HG02610 (cell line): ENCODE results near the gene METTL25B.

Experiments
- ATAC-seq: cut with Tn5 transposase; IDR thresholded peaks from one replicate; pipeline ENCODE4 v1.9.1; 2021; ENCODE audit warnings: mild to moderate bottlenecking, moderate library complexity; ENCODE audit not compliant: unreplicated experiment

The METTL25B gene

DNA sequence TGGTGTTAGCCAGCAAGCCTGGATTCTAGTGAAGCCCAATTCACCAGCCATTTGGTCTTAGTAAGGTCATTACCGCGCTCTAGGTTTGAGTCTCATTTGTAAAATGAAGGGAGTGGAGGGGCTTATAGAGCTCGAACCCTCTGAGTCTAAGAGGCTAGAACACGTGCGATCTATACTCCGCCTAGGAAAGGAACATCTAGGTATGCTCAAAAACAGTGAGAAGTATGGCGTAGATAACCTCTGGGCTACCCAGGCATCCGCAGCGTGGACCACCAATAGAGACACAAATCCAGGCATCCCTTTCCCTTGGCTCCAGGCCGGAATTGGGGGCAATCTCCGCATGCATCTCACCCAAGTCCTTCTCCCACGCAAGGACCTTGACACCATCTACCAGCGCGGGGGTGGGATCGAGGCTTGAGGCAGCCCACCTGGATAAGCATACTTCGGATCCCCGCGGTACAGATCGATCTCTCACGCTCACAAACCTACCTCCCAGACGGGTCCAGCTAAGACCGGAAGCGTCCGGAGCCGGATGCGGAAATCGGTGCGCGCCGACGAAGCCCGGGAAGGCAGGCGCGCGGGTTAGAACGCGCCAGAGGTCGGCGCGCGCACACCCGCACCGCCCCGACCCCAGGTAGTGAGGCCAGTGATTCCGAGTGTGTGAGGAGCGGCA is at the start of gene METTL25B:
TSS of gene METTL25B (plus strand) at position 544 of the 673 bp plus-strand sequence. CDS start 636 bp downstream, outside the sequence.
- peak; percentile 56 for ATAC-seq

DNA sequence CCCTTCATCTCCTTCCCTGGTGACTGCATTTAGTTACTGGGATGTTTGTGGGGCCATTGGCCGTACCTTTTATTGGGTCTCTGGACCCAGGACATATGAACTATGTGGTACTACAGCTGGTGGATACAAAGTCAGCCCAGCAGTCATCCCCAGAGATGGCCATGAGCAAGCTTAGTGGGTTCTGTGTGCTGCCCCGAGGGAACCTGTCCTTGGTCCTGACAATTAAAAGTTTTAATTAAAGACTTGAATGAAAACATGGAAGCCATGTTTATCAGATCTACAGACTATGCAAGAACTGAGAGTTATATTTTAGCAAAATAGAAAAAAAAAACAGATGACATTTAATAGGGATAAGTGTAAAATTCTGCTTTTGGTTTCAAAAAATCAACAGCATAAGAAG is 48.2 kb upstream of the METTL25B start:
- no peak for ATAC-seq

DNA sequence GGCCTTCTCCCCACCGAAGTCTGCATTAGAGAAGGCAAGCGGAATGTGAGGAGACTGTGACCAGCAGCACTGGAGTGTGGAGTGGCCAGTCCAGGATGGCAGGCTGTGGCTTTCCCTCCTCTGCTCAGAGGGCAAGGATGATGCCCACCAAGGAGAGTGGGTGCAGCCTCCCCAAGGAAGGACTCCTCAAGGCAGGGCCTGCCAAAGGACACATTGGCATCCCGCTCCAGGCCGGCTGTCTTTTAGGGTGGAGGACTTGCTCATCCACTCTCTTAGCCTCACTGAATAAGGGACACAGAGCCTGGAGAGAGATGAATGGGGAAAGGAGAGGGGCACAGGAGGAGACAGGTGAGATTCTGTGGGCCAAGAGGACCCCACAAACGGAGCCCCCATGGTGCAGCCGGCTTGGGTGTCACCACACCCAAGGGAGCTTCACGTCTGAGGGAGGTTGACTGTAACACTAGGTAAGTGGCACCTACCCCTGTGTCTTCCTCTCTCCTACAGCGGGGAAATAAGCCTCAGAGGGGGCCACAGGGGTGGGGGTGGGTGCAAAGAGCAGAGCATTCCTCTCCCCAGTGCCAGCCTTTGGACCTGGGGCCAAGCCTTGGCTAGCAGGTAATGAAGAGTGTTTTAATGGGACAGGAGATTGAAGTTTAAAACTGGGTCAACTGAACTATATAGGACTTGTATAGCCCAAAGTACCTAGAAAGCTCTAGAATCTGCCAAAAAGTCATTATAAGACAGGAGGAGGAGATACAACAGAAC is 46.9 kb upstream of the METTL25B start:
- ATAC-seq: no peak

DNA sequence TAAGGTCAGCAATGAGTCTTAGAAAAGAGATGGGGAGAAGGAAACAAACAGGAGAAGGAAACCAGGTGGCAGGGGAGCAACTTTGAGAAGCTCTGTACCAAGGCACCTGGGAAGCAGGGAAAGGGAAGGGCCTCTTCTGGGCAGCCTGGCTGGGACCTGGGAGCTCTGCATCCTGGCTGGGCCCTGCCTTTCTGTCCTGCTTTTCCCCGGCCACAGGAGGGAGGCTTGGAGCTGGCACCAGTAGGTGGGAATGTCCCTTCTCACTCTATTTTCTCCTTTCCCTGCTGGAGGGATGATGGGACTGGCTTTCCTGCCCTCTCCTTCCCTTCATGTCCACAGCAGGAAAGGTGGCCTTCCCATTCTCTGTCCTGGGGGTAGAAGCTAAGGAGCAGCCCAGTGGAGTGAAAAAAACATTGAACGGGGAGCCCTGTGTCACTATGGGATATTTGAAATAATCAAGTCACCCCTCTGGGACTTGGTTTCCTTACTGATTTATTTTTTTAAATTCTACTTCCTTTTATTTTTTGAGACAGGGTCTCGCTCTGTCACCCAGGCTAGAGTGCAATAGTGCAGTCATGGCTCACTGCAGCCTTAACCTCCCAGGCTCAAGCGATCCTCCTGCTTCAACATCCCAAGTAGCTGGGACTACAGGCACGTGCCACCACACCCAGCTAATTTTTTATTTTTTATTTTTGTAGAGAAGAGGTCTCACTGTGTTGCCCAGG is 45.9 kb upstream of the METTL25B start:
- ATAC-seq: no peak

DNA sequence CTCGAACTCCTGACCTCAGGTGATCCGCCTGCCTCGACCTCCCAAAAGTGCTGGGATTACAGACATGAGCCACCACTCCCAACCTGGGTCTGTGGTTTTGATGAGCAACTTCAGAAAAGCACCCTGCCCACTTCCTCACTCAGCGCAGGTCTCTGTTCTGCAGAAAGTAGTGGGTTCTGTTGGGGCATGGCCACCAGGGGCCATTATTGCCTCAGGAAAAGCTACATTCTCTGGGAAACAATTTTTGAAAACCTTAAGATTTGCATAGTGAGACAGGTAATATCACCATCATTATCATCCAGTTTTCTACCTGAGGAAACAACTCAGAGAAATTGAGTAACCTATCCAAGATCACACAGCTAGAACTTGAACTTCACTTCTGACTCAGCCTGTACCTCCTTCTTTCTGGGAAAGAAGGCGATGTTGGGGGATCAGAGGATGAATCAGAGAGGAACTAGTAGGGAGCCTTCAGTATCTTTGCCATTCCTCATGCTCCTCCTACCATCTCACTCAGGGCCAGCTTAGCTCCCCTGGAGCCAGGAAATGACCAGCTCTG is 44.0 kb upstream of the METTL25B start:
- ATAC-seq: no peak

DNA sequence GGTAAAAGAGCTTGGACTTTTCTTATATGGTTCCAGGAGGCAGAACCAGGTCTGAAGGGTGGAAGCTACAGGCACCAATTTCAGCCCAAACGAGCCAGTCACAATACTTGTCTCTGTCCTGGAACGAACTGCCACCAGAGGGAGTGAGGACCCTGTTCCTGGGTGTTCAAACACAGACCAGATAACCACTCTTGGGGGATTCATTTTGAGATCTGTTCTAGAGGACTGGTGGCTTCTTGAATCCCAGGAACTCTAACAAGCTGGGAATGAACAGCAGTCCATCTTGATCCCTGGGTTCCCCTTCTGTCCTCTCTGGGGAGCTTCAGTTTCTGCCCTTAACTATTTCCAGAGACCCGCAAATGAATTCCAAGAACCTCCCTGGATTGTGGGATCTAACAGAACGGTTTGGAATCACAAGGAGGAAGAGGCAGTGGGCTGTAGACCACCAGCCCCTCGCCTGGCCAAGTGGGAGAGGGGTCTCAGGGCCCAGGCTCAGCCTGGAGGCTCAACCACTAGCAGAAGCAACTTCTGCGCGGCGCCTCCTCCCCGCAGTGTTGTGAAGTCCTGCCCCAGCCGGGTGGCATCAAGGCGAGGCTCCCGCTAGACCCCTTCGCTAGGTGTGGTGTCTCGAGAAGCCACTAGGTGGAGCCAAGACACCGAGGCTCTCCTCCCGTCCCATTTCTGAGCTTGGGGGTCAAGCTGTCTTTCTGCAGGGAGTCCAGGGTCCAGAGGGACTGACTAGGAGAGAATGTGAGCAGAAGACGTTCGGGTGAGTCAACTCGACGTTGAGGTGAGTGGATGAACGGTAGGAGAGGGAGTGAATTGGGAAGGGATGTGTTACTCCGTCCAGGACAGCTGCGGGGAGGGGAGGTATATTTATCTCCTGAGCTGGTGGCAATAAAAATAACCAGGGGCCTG is 39.0 kb upstream of the METTL25B start:
- peak; percentile 70 for ATAC-seq

DNA sequence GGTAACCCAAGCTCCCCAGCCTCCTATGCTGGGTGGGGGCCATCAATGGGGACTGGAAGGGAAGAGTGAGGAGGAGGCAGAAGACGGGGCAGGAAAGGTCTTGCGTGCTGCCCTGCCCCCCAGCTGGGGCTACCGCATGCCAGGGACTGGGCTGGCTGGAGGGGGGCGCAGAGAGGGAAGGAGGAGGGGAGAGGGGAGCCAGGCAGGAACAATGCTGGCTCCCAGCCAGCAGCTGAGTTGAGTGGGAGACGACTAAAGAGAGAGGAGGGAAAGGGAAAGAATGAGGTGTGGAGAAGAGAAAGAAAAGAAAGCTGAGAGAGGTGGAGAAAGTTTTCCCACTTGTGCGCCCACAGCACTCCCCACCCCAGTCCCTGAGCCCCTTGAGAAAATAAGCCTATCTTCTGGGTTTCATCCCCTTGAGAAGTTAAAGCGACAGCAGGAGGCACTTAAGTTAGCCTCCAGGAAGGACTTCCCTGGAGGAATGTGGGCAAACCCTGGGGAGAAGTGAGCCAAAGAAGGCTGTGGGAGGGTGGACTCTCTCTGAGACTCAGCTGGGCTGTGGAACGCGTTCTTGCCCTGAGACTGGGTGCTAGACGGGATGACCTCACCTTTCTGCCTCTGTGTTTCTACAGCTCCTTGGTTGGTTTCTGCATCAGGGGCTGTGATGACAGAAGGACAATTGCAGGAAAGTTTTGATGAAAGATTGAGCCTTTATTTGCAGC is 38.2 kb upstream of the METTL25B start:
- no peak for ATAC-seq

DNA sequence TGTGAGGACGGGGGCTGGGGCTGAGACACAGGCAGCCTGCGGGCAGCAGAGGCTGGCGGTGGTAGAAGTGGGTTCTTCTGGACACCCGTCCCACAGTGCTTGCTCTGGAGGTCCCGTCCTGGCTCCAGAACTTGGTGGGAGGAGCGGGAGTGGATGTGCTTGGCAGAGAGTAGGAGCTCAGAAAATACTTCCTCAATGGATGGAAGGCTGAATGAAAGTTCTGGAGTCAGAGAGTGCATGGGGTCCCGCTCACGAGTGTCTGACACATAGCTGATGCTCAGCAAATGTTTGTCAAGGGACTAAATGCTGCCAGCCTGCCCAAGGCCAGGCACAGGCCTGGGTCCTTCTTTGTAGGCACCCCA is 37.6 kb upstream of the METTL25B start:
- ATAC-seq: no peak

DNA sequence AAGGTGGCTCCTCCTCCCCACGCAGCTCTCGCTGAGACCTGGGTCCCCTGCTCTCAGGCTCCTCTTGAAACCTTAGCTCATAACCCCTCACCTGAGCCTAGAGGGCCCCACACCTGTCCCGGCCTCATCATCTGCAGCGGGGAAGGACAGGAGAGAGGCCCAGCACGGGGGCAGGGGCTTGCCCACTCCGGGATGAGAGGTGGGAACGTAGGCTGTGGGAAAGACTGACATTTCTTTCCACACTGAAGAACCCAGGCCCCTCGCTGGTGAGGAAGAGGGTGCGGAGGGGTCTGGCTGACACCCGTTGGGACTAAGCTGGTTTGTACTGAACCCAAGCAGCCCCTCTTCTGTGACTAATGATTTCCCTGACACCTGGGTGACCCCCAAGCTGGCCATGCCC is 37.1 kb upstream of the METTL25B start:
- ATAC-seq: no peak

DNA sequence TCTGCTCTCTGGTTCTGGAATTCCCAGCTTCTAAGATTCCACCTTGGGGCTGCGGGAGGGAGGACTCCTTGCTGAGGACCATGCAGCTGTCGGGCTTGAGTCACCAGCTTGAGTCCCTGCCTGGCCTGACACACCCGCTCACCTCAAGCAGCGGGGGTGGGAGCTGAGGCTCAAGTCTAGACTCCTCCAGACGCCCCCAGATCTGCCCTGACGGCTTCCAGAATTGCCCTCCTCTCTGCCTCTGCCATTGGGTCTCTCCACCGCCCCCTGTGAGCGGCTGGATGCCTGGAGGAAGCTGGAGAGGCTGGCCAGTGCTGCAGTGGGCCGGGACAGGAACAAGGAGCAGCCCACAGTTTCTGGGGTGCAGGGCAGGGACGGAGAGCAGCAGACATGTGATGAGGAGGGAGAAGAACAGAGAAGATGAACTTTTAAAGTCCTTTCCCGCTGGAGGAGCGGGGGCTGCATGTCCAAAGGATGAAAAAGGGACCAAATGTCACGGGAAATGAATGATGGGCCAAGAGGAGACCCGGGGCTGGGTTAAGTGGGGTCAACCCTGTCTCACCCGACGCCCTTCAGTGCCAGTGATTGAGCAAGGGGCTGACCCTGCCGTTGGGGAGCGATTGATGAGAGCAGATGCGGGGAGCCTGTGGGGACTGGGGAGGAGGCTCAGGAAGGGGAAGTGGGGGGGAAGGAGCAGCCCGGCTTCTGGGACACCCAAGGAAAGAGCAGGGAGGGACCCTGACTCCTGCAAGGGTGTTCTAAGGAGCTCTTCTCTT is 36.4 kb upstream of the METTL25B start:
- no peak for ATAC-seq

DNA sequence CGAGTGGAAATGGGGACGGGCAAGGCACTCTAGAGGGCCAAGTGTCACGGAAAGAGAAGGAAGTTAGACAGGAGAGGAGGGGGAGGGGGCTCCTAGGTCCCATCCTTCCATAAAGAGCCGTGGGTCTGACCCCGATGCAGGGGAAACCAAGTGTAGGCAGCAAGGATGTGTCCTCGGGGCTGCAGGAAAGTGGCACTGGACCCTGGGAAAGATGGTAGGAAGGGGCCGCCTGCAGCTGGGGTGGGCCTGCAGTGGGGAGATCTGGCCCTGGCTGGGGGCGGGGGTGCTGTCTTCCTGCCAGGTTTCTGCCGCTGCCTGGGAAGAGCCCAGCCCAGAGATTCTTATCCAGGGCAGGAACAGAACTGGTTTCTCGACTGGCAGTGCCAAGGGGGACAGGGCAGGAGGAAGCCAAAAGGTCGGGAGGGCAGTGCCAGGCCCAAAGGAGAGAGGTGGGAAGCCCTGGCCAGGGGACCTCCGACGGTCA is 35.8 kb upstream of the METTL25B start:
- ATAC-seq: no peak

DNA sequence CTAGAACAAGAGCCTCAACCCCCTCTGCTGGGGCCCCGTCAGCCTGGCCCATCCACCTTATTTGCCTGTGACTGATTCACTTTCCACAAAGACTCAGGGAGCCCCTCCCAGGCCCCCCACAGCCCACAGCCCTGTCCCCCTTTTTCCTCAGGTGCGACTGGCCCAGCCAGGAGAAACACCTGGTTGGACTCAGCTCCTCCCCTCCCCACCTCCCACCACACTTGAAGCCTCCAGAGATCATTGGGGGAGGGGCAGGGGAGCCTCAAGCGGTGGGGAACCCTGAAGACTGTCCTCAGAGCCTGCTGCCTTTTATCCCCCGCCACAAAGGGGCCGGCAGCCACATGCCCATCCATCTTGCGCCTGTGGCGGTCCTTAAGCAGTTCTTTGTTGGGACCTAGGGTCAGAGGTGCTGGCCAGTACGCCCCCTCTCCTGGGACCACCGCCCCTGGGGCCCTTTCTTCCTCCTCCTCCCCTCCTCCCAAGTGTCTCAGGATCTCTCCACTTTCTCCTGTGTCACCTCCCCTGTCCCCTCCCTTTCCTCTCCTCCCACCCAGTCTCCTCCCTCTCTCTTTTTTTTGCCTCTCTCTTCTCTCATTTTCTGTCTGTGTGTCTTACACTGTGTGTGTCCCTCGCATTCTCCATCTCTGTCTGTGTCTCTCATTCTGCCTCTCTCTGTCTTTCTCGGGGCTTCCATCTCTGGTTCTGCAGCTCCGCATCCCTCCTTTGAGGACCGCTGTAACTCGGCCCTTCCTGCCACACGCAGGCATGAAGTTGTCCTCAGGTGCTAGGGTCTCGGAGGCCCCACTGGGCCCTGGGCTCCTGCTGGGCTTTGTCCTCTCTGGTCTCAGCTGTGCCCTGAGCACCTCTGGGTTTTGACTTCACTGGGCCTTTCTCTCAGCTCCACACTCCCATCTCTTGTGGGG is 35.1 kb upstream of the METTL25B start:
- ATAC-seq: no peak

DNA sequence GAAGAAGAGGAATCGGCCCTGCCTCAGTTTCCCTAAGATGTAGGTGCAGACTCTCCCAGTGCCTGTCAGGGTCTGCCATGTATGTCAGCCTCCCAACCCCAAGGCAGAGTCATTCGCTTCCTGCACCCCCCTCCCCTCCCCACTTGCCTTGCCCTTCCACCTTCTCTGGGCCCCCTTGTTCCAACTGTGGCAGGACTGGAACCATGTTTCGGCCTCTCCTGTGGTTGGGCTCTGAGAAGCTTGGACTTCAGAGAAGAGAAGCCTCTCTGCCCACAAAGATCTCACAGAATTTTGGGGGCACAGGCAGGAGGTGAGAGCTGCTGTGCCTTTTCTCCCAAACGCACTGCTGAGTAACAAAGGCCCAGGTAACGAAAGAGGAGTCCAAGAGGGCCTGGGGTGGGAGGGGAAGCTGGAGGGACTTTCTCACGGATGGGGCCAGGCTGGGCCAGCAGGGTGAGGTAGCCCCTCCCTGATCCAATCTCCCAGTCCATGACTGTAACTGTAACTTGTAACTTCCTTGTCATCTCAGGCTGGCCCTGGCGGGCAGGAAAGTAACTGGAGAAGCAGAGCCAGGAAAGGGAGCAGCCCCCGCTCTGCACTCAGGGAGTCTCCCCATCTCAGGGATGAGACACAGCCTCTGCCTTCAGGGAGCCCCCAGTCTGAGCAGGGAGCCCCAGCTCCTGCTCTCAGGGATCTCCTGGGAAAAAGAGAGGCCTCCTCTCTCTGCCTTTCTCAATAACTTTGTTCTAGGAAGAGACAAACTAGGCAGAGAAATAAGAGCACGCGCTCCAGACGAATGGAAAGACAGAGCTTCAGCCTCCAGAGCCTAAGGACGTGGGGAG is 34.2 kb upstream of the METTL25B start:
- ATAC-seq: no peak

DNA sequence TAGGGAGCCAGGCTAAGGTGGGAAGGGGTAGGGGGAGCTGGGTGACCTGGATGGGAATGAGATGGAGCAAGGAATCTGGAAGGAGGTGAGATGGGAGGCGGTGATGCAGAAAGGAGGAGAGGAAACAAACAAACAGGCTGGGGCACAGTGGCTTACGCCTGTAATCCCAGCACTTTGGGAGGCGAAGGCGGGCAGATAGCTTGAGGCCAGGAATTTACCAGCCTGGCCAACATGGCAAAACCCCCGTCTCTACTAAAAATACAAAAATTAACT is 33.6 kb upstream of the METTL25B start:
- no peak for ATAC-seq

DNA sequence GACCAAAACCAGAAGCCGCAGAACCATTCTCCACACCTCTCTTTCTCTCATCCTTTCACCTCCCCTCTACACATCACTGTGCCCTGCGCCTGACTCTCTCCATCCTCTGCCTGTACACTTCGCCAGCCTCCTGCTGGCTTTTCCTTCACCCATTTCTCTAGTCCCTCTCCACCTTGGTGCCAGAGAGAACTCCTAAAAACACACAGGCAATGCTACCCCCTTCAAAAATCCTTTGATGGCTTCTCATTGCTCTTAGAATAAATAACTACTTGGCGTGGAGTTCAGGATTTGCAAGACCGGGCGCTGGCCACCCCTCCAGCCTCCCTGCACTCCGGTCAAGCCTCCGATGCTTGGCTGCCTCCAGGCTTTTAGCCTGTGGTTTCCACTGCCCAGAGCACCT is 31.5 kb upstream of the METTL25B start:
- no peak for ATAC-seq

DNA sequence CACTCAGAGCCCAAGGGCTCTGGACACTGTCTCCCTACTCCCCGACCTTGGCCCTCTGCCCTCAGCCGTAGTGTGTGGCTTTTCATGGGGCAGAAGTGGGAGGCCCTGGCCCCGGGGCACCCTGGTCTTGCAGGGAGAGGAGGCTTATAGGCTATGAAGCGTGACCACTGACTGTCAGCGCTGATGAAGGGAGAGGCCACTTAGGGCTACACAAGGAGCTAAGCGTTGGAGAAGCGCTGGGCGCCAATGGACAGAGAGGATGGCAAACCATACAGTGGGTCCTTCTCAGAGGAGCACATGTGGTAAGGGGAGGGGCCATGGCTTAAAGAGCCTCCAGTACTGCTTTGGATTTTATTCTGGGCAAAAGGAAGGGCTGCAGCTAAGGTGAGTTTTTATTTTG is 30.8 kb upstream of the METTL25B start:
- ATAC-seq: no peak

DNA sequence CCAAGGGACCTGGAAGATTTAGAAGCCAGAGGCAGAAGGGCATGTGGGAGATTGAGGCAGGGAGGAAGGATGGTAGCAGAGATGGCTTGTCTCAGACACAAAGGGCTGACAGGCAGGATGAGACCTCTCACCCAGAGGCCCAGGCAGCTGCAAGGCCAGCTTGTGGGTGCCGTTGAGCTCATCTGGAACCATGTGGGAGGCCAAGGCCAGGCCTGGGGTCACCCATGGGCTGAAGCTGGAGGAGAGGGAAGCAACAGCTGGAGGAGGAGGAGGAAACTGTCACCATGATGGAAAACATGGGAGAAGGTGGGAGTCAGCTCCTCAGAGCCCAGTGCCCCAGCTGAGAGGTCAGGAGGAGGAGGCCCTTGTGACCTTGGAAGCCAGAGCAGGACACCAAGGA is 29.3 kb upstream of the METTL25B start:
- ATAC-seq: no peak
